Prostate gland (tissue), 2 donors: ENCODE data around the gene ALKBH5.

ENCODE experiments used
- POLR2A ChIP-seq: fragments of 450-650 bp; IDR thresholded peaks from one replicate; pipeline ENCODE4 v1.6.1; 2016; ENCODE audit warnings: antibody characterized with exemption, mild to moderate bottlenecking
- POLR2AphosphoS5 ChIP-seq: sonication (generic); formaldehyde crosslinking; IDR thresholded peaks from one replicate; pipeline ENCODE4 v1.6.1; 2017; ENCODE audit warnings: antibody characterized with exemption
- TF ChIP-seq, protein P1 (sequence below), 4 experiments: fragments of 200-600 bp in 2 of 4; fragments of 450-650 bp in 2 of 4; sonication (generic) in 2 of 4; IDR thresholded peaks; 1 replicate in 3 of 4; 2 replicates in 1 of 4; pipeline ENCODE4 v1.5.1; 2016 to 2019; ENCODE audit warnings: antibody characterized with exemption in 4 of 4, mild to moderate bottlenecking in 2 of 4, moderate library complexity in 2 of 4

DNA sequence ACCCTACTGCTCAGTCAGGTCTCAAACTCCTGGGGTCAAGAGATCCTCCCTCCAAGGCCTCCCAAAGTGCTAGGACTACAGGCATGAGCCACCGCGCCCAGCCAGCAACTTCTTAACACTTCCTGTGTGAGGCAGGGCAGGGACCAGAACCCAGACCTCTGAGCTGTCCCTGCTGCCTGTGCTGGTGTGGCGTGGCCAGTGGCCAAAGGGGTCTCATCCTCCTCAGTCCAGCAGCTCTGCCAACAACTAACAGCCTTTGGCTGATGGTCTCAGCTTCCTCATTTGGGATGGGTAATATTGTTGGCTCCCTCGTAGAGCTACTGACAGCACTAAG lies 40.4 kb downstream of the ALKBH5 start:
- TF ChIP-seq POLR2A (no peak), POLR2AphosphoS5 (no peak)
- TF ChIP-seq, protein P1, sequence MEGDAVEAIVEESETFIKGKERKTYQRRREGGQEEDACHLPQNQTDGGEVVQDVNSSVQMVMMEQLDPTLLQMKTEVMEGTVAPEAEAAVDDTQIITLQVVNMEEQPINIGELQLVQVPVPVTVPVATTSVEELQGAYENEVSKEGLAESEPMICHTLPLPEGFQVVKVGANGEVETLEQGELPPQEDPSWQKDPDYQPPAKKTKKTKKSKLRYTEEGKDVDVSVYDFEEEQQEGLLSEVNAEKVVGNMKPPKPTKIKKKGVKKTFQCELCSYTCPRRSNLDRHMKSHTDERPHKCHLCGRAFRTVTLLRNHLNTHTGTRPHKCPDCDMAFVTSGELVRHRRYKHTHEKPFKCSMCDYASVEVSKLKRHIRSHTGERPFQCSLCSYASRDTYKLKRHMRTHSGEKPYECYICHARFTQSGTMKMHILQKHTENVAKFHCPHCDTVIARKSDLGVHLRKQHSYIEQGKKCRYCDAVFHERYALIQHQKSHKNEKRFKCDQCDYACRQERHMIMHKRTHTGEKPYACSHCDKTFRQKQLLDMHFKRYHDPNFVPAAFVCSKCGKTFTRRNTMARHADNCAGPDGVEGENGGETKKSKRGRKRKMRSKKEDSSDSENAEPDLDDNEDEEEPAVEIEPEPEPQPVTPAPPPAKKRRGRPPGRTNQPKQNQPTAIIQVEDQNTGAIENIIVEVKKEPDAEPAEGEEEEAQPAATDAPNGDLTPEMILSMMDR (IDR thresholded peaks at IDR 0.05), result no peak
